Sigmoid colon (tissue), 3 donors: ENCODE data around the gene PEX6.

Experiments
- POLR2A ChIP-seq, 2 donors: fragments of 450-650 bp; IDR thresholded peaks; one replicate each; pipeline ENCODE4 v1.6.1; 2016; ENCODE audit warnings: antibody characterized with exemption in 2 of 2, mild to moderate bottlenecking in 2 of 2, moderate library complexity in 2 of 2
- TF ChIP-seq, protein P1 (sequence below), 4 experiments: fragments of 450-650 bp in 3 of 4; fragments of 200-600 bp in 1 of 4; IDR thresholded peaks; one replicate each; pipeline ENCODE4 v1.5.1; 2016 to 2019; ENCODE audit warnings: antibody characterized with exemption in 4 of 4, mild to moderate bottlenecking in 3 of 4, moderate library complexity in 2 of 4

DNA sequence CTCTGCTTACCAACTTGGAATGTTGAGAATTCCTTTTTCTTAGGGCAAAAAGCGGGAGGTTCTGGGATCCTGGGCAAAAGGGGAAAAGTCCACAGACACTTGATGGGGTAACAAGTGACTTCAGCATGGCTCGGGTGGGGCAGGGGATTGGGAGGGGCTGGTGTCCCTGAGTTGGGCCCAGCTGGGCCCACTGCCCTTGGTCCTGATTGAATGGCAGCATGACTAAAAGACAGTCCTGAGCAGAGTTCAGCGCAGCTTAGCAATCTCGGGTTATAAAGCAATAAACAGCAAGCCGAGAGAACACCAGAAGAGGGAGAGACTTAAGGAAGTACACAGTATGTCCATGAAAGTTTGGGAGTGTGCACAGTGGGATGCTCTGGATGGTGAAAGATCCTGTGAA is 10.9 kb upstream of the PEX6 start:
- no peak for TF ChIP-seq POLR2A (IDR thresholded peaks at IDR 0.05)
- TF ChIP-seq, protein P1, sequence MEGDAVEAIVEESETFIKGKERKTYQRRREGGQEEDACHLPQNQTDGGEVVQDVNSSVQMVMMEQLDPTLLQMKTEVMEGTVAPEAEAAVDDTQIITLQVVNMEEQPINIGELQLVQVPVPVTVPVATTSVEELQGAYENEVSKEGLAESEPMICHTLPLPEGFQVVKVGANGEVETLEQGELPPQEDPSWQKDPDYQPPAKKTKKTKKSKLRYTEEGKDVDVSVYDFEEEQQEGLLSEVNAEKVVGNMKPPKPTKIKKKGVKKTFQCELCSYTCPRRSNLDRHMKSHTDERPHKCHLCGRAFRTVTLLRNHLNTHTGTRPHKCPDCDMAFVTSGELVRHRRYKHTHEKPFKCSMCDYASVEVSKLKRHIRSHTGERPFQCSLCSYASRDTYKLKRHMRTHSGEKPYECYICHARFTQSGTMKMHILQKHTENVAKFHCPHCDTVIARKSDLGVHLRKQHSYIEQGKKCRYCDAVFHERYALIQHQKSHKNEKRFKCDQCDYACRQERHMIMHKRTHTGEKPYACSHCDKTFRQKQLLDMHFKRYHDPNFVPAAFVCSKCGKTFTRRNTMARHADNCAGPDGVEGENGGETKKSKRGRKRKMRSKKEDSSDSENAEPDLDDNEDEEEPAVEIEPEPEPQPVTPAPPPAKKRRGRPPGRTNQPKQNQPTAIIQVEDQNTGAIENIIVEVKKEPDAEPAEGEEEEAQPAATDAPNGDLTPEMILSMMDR (IDR thresholded peaks at IDR 0.05) = no peak
